Body of pancreas (tissue), 4 donors: ENCODE data around the gene CBX6.

Source experiments
- CTCF ChIP-seq, 7 experiments: fragments of 450-650 bp in 4 of 7; fragments of 200-600 bp in 3 of 7; sonication (generic) in 3 of 7; IDR thresholded peaks; one replicate each; pipeline ENCODE4 v1.5.1; 2016 to 2019; ENCODE audit warnings: antibody characterized with exemption in 7 of 7
- POLR2A ChIP-seq, 3 donors: fragments of 450-650 bp; IDR thresholded peaks; one replicate each; pipeline ENCODE4 v1.6.1; 2016; ENCODE audit warnings: antibody characterized with exemption in 3 of 3, mild to moderate bottlenecking in 2 of 3

GRCh38 chr22:38891256-38891655, 19.2 kb upstream of the CBX6 start:
- TF ChIP-seq CTCF (IDR thresholded peaks at IDR 0.05), result no peak
- no peak for TF ChIP-seq POLR2A (IDR thresholded peaks at IDR 0.05)
